HG03439 (cell line): ENCODE results near the gene PPM1G.

Experiments used
- ATAC-seq: cut with Tn5 transposase; IDR thresholded peaks from one replicate; pipeline ENCODE4 v1.9.1; 2021; ENCODE audit warnings: mild to moderate bottlenecking, moderate library complexity; ENCODE audit not compliant: unreplicated experiment

The PPM1G gene

GRCh38 chr2:27336173-27336572 lies 73.2 kb downstream of the PPM1G start:
- ATAC-seq, result no peak

DNA sequence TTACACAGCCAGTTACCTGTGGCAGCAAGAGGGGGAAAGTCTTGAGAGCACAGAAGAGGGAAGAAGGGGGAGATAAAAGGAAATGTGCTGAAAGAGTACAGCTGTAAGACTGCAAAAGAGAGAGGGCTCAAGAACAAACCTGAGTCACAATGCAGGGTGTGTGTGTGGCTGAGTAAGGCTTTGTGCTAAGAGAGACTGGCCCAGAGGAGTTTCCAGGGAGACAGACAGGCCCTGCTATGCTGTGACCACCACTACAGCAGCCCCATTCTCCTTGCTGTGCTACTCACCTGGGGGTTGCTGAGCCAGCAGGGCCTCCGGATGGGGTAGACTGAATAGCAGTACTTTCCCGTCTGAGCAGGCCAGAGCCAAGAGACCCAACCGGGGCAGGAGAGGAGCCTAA lies 74.1 kb downstream of the PPM1G start:
- no peak for ATAC-seq
